Endodermal cell (in vitro differentiated cells): ENCODE data around the gene BMP7. TPM values are rescaled to one million over a fixed set of nuclear protein-coding genes. Genes with fewer than 3 reads are reported as not detected.
A peak's percentile ranks its signal among the peaks of the same experiment; 100 is the strongest.

Experiments
- DNase-seq: peaks from one replicate; pipeline ENCODE4 v3.0.0-alpha.2; 2017
- H3K27ac ChIP-seq: 2 replicates; pipeline ENCODE4 v1.5.1; 2013; ENCODE audit warnings: mild to moderate bottlenecking, low read depth, low read length, moderate library complexity
- H3K27me3 ChIP-seq: 2 replicates; pipeline ENCODE4 v1.6.1; 2013; ENCODE audit warnings: mild to moderate bottlenecking, low read length, moderate library complexity; ENCODE audit not compliant: insufficient read depth, control insufficient read depth, poor library complexity, severe bottlenecking
- H3K36me3 ChIP-seq: 2 replicates; pipeline ENCODE4 v1.7.0; 2013; ENCODE audit warnings: mild to moderate bottlenecking, low read length, moderate library complexity; ENCODE audit not compliant: control insufficient read depth, insufficient read depth
- H3K4me1 ChIP-seq: one replicate; pipeline ENCODE4 v1.7.0; 2013; ENCODE audit warnings: low read length; ENCODE audit not compliant: control insufficient read depth, insufficient read depth
- H3K4me3 ChIP-seq: 2 replicates; pipeline ENCODE4 v1.5.1; 2013; ENCODE audit warnings: mild to moderate bottlenecking, low read length, moderate library complexity
- H3K9ac ChIP-seq: 2 replicates; pipeline ENCODE4 v1.6.1; 2013; ENCODE audit warnings: mild to moderate bottlenecking, low read length, moderate library complexity; ENCODE audit not compliant: poor library complexity, severe bottlenecking; ENCODE audit errors: extremely low read depth
- H3K9me3 ChIP-seq: 2 replicates; pipeline ENCODE4 v1.6.1; 2013; ENCODE audit warnings: mild to moderate bottlenecking, low read length, moderate library complexity; ENCODE audit not compliant: control insufficient read depth
- H3K27ac Mint-ChIP-seq: 2 replicates; pipeline ENCODE4 v1.8.0; 2020; ENCODE audit warnings: mixed read lengths
- H3K27me3 Mint-ChIP-seq: 2 replicates; pipeline ENCODE4 v1.8.0; 2021; ENCODE audit warnings: mild to moderate bottlenecking, mixed read lengths; ENCODE audit not compliant: insufficient read depth
- H3K36me3 Mint-ChIP-seq: 2 replicates; pipeline ENCODE4 v1.8.0; 2020; ENCODE audit warnings: low read depth, mixed read lengths
- H3K4me1 Mint-ChIP-seq: 2 replicates; pipeline ENCODE4 v1.8.0; 2020; ENCODE audit warnings: mixed read lengths
- H3K4me3 Mint-ChIP-seq: 2 replicates; pipeline ENCODE4 v1.8.0; 2020; ENCODE audit warnings: mild to moderate bottlenecking, moderate library complexity, mixed read lengths
- H3K9me3 Mint-ChIP-seq: 2 replicates; pipeline ENCODE4 v1.8.0; 2020; ENCODE audit warnings: mild to moderate bottlenecking, mixed read lengths
- WGBS, 2 experiments: methylation state at CpG; one replicate each; pipeline versions ENCODE4 v1.1.5 to v1.1.7; 2013; ENCODE audit warnings: missing lambda C conversion rate in 2 of 2, mixed read lengths in 1 of 2; ENCODE audit not compliant: insufficient coverage in 1 of 2, insufficient read length in 1 of 2; 5-methylcytosine and 5-hydroxymethylcytosine counted together
- total RNA-seq, 2 donors: library from RNA; stranded (reverse); fragmentation: NEBNext Ultra II Directional in 1 of 2; extraction: Animal tissue kit (Norgen Biotek cat#: 25700) in 1 of 2; gene quantifications; 2 replicates in 1 of 2; 3 replicates in 1 of 2; pipeline ENCODE4 v1.2.1, GENCODE V29; 2021
- TF ChIP-seq, protein P1 (sequence below): fragments of 200-600 bp; sonication (generic); conservative IDR thresholded peaks from 2 replicates; pipeline ENCODE4 v1.5.0; 2021; ENCODE audit warnings: antibody characterized with exemption, mild to moderate bottlenecking

The BMP7 gene
- total RNA-seq, 2 donors from 2014 or later: 45.6 to 49.6 TPM

DNA sequence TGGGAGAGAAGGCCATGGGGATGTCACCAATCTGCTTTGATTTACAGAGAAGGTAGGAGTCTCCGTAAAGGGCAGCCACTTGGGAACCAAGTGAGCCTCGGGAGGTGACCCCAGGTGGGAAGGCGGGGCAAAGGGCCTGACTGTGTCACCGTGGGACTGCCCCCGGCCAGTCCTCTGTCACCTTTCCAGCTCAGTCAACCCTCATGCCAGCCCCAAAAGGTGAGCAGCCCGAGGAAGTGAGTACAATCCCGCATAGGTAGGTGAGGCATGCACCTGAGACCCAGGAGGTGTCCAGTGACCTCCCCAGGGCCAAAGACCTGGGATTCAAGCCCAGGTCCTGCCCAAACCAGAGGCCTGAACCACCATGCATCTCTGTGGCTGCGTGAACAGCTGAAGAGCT, 36.2 kb downstream of the BMP7 start:
- H3K27me3 ChIP-seq: peaks cover 37% of the 10 kb centered on the region
- H3K9ac ChIP-seq: no peak overlapping the region
- Mint-ChIP-seq H3K36me3 (peaks cover 29% of the 10 kb centered on the region), H3K4me3 (no peak overlapping the region), H3K27me3 (peaks cover 21% of the 10 kb centered on the region), H3K27ac (no peak overlapping the region), H3K9me3 (no peaks in the 10 kb centered on the region), H3K4me1 (peaks cover 42% of the 10 kb centered on the region)
- no peak for DNase-seq
- H3K36me3 ChIP-seq: peaks cover 16% of the 10 kb centered on the region
- peaks cover 4% of the 10 kb centered on the region for H3K4me1 ChIP-seq
- WGBS, 2 experiments: 87 to 92% methylated on average over 7 to 8 of the region's 8 CpGs
- no peak overlapping the region for H3K4me3 ChIP-seq
- TF ChIP-seq, protein P1, sequence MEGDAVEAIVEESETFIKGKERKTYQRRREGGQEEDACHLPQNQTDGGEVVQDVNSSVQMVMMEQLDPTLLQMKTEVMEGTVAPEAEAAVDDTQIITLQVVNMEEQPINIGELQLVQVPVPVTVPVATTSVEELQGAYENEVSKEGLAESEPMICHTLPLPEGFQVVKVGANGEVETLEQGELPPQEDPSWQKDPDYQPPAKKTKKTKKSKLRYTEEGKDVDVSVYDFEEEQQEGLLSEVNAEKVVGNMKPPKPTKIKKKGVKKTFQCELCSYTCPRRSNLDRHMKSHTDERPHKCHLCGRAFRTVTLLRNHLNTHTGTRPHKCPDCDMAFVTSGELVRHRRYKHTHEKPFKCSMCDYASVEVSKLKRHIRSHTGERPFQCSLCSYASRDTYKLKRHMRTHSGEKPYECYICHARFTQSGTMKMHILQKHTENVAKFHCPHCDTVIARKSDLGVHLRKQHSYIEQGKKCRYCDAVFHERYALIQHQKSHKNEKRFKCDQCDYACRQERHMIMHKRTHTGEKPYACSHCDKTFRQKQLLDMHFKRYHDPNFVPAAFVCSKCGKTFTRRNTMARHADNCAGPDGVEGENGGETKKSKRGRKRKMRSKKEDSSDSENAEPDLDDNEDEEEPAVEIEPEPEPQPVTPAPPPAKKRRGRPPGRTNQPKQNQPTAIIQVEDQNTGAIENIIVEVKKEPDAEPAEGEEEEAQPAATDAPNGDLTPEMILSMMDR: no peak
- no peaks in the 10 kb centered on the region for H3K9me3 ChIP-seq
- H3K27ac ChIP-seq: no peak overlapping the region

DNA sequence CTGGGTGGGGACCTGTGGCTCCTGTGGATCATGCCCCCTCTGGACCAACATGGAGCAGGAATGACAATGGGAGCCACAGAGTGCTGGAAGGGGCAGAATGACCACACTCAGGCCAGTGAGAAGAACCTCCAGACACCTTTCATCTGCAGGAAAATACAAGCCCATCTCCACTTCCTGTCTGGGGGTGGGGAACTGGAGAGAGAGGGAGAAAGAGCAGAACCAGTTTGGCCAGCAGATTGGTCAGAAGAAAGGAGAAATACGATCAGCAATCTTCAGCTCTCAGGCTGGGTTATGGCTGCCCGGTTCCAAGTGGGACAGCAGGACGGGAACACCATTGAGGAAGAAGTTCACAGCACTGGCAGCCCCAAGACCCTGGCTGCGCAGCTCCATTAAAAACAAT, 37.0 kb downstream of the BMP7 start:
- H3K36me3 Mint-ChIP-seq: peaks cover 33% of the 10 kb centered on the region
- H3K4me1 Mint-ChIP-seq: peaks cover 44% of the 10 kb centered on the region
- Histone ChIP-seq H3K27ac (no peak overlapping the region), H3K27me3 (peaks cover 30% of the 10 kb centered on the region), H3K9ac (no peak overlapping the region), H3K9me3 (no peaks in the 10 kb centered on the region), H3K4me1 (peaks cover 7% of the 10 kb centered on the region), H3K4me3 (no peak overlapping the region), H3K36me3 (peaks cover 18% of the 10 kb centered on the region)
- 78 to 81% methylated on average over 4 of the region's 4 CpGs for WGBS, 2 experiments
- DNase-seq: no peak
- H3K27me3 Mint-ChIP-seq: peaks cover 16% of the 10 kb centered on the region
- no peaks in the 10 kb centered on the region for H3K9me3 Mint-ChIP-seq
- H3K27ac Mint-ChIP-seq: peak overlapping the region; percentile 34
- TF ChIP-seq, protein P1: no peak
- no peak overlapping the region for H3K4me3 Mint-ChIP-seq

DNA sequence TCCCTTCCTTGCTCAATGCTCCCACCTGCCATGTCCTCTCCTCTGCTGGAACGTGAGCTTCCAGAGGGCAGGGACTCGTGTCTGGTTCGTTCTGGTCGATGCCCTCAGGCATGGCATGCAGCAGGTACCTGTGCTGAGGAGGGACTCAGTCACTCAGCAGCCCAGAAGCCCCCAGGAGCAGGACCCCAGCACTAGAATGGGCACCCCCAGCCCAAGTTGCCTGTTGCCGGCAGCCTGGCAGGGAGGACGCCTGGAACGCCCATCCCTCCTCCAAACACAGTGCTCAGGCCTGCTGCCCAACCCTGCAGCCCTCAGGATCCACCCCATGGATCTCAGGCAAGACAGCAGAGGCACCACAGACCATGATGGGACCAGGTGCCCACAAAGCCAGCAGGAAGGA, 40.6 kb downstream of the BMP7 start:
- no peak for DNase-seq
- H3K27ac Mint-ChIP-seq: no peak overlapping the region
- H3K27ac ChIP-seq: no peak overlapping the region
- H3K27me3 ChIP-seq: peaks cover 9% of the 10 kb centered on the region
- H3K9me3 ChIP-seq: no peaks in the 10 kb centered on the region
- 40 to 89% methylated on average over 1 to 7 of the region's 7 CpGs for WGBS, 2 experiments
- H3K4me1 Mint-ChIP-seq: peaks cover 21% of the 10 kb centered on the region
- peaks cover 13% of the 10 kb centered on the region for H3K27me3 Mint-ChIP-seq
- peaks cover 44% of the 10 kb centered on the region for H3K36me3 Mint-ChIP-seq
- TF ChIP-seq, protein P1: no peak
- H3K4me3 Mint-ChIP-seq: no peak overlapping the region
- peaks cover 3% of the 10 kb centered on the region for H3K4me1 ChIP-seq
- H3K9me3 Mint-ChIP-seq: no peaks in the 10 kb centered on the region
- peaks cover 12% of the 10 kb centered on the region for H3K36me3 ChIP-seq
- H3K4me3 ChIP-seq: no peak overlapping the region
- H3K9ac ChIP-seq: no peak overlapping the region
